ENCODE data around the gene TPSD1.

Gene TPSD1

GRCh38 chr16:1209081-1209480 is 46.8 kb upstream of the TPSD1 start:
- Histone ChIP-seq H3K27ac (no peak overlapping the region), H4K20me1 (ENCODE audit: insufficient read depth) (no peaks in the 10 kb centered on the region), H3K4me1 (ENCODE audit: low read depth, poor library complexity, severe bottlenecking) (no peaks in the 10 kb centered on the region), H2AFZ (ENCODE audit: low read depth) (no peak overlapping the region), H3K79me2 (ENCODE audit: insufficient read depth, low read depth) (no peaks in the 10 kb centered on the region), H3K4me3 (IDR thresholded peaks at IDR 0.05; ENCODE audit: insufficient read depth, low read depth, low read length) (no peak overlapping the region), H3K9ac (no peak overlapping the region), H3K36me3 (ENCODE audit: insufficient read depth) (no peaks in the 10 kb centered on the region), H3K27me3 (ENCODE audit: insufficient read depth, low read depth) (peaks cover 91% of the 10 kb centered on the region), H3K4me2 (no peak overlapping the region)
- TF ChIP-seq, protein P1, sequence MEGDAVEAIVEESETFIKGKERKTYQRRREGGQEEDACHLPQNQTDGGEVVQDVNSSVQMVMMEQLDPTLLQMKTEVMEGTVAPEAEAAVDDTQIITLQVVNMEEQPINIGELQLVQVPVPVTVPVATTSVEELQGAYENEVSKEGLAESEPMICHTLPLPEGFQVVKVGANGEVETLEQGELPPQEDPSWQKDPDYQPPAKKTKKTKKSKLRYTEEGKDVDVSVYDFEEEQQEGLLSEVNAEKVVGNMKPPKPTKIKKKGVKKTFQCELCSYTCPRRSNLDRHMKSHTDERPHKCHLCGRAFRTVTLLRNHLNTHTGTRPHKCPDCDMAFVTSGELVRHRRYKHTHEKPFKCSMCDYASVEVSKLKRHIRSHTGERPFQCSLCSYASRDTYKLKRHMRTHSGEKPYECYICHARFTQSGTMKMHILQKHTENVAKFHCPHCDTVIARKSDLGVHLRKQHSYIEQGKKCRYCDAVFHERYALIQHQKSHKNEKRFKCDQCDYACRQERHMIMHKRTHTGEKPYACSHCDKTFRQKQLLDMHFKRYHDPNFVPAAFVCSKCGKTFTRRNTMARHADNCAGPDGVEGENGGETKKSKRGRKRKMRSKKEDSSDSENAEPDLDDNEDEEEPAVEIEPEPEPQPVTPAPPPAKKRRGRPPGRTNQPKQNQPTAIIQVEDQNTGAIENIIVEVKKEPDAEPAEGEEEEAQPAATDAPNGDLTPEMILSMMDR (conservative IDR thresholded peaks at IDR 0.05; ENCODE audit: low read depth, low read length), result no peak

DNA sequence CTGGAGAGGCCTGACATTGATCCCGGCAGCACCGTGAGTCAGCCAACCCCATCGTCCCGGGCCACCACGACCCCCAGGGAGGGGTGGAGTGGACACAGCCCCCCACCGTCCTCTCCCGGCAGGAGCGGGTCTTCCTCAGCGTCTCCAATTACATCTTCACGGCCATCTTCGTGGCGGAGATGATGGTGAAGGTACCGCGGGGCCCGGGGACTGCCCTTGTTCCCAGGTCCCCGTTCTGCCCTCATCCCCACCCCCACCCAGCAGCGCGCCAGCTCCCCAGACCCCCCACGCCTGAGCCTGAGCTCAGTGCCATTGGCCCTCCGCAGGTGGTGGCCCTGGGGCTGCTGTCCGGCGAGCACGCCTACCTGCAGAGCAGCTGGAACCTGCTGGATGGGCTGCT is 45.4 kb upstream of the TPSD1 start:
- Histone ChIP-seq H3K4me3 (IDR thresholded peaks at IDR 0.05; ENCODE audit: insufficient read depth, low read depth, low read length) (no peak overlapping the region), H3K36me3 (ENCODE audit: insufficient read depth) (no peaks in the 10 kb centered on the region), H3K9ac (no peak overlapping the region), H3K4me1 (ENCODE audit: low read depth, poor library complexity, severe bottlenecking) (no peaks in the 10 kb centered on the region), H3K27me3 (ENCODE audit: insufficient read depth, low read depth) (peaks cover 94% of the 10 kb centered on the region), H2AFZ (ENCODE audit: low read depth) (no peak overlapping the region), H4K20me1 (ENCODE audit: insufficient read depth) (no peaks in the 10 kb centered on the region), H3K79me2 (ENCODE audit: insufficient read depth, low read depth) (no peaks in the 10 kb centered on the region), H3K27ac (no peak overlapping the region), H3K4me2 (no peak overlapping the region)
- TF ChIP-seq, protein P1 (conservative IDR thresholded peaks at IDR 0.05; ENCODE audit: low read depth, low read length), result no peak

GRCh38 chr16:1211451-1212268 is 44.2 kb upstream of the TPSD1 start:
- H3K4me2 ChIP-seq, result no peak overlapping the region
- no peaks in the 10 kb centered on the region for H3K36me3 ChIP-seq (ENCODE audit: insufficient read depth)
- H2AFZ ChIP-seq (ENCODE audit: low read depth), result no peak overlapping the region
- H3K9ac ChIP-seq, result no peak overlapping the region
- H3K79me2 ChIP-seq (ENCODE audit: insufficient read depth, low read depth), result no peaks in the 10 kb centered on the region
- H3K27ac ChIP-seq, result no peak overlapping the region
- no peaks in the 10 kb centered on the region for H4K20me1 ChIP-seq (ENCODE audit: insufficient read depth)
- no peaks in the 10 kb centered on the region for H3K4me1 ChIP-seq (ENCODE audit: low read depth, poor library complexity, severe bottlenecking)
- TF ChIP-seq, protein P1 (conservative IDR thresholded peaks at IDR 0.05; ENCODE audit: low read depth, low read length), result no peak
- no peak overlapping the region for H3K4me3 ChIP-seq (IDR thresholded peaks at IDR 0.05; ENCODE audit: insufficient read depth, low read depth, low read length)
- H3K27me3 ChIP-seq (ENCODE audit: insufficient read depth, low read depth), result peaks cover 94% of the 10 kb centered on the region

- H3K4me3 ChIP-seq (IDR thresholded peaks at IDR 0.05; ENCODE audit: insufficient read depth, low read depth, low read length), result no peak overlapping the region
- peaks cover 96% of the 10 kb centered on the region for H3K27me3 ChIP-seq (ENCODE audit: insufficient read depth, low read depth)
- no peaks in the 10 kb centered on the region for H3K36me3 ChIP-seq (ENCODE audit: insufficient read depth)
These were observed 43.2 kb upstream of the TPSD1 start for GRCh38 chr16:1212616-1213194.

More at GRCh38 chr16:1212616-1213194, 43.2 kb upstream of the TPSD1 start:
- TF ChIP-seq, protein P1 (conservative IDR thresholded peaks at IDR 0.05; ENCODE audit: low read depth, low read length), result no peak
- Histone ChIP-seq H3K9ac (no peak overlapping the region), H4K20me1 (ENCODE audit: insufficient read depth) (no peaks in the 10 kb centered on the region), H3K79me2 (ENCODE audit: insufficient read depth, low read depth) (no peaks in the 10 kb centered on the region), H3K27ac (no peak overlapping the region), H3K4me1 (ENCODE audit: low read depth, poor library complexity, severe bottlenecking) (no peaks in the 10 kb centered on the region), H2AFZ (ENCODE audit: low read depth) (no peak overlapping the region), H3K4me2 (no peak overlapping the region)

Measured in KMS-11 (cell line).